ENCODE data around the gene IQSEC1.

Gene IQSEC1

DNA sequence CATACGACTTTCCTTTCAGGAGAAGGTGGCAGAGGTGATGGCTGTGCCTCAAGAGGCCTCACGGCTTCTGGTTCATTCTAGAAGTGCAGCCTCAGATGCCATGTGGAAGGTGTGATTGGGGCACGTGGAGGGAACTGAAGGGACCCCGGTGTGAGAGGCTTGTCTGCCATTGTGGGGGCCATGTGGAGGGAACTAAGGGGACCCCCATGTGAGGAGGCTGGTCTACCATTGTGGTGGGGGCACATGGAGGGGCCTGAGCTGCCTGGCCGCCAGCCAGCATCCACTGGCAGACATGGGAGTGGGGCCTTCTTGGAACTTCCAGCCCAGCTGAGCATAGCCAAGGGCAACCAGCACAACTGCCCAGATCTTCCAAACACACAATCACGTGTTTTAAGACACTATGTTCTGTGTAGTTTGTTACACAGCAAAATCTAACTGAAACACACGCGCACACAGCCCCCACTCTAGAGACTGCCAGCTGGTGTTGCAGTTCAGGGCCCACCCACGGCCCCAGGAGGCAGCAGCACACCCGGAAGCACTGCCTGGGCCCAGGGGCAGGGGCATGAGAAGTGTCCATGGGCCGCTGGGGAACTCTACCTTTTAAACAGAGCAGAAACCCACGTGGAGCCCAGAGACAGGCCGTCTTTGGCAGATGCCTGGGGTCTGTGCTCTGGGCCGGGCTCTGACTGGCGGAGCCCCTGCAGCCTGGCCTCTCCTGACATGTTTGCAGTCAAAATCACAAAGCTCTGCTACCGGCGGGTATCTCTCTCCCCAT lies 66.8 kb downstream of the IQSEC1 start:
- DNase-seq (ENCODE audit: low read depth), result no peak
- TF ChIP-seq, protein P1, sequence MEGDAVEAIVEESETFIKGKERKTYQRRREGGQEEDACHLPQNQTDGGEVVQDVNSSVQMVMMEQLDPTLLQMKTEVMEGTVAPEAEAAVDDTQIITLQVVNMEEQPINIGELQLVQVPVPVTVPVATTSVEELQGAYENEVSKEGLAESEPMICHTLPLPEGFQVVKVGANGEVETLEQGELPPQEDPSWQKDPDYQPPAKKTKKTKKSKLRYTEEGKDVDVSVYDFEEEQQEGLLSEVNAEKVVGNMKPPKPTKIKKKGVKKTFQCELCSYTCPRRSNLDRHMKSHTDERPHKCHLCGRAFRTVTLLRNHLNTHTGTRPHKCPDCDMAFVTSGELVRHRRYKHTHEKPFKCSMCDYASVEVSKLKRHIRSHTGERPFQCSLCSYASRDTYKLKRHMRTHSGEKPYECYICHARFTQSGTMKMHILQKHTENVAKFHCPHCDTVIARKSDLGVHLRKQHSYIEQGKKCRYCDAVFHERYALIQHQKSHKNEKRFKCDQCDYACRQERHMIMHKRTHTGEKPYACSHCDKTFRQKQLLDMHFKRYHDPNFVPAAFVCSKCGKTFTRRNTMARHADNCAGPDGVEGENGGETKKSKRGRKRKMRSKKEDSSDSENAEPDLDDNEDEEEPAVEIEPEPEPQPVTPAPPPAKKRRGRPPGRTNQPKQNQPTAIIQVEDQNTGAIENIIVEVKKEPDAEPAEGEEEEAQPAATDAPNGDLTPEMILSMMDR (IDR thresholded peaks at IDR 0.05; ENCODE audit: insufficient read depth, low read depth, low read length, missing control alignments), result no peak
- no peak overlapping the region for H3K4me3 ChIP-seq (ENCODE audit: low read depth, low read length)

- DNase-seq (ENCODE audit: low read depth), result no peak
- H3K4me3 ChIP-seq (ENCODE audit: low read depth, low read length), result no peak overlapping the region
- TF ChIP-seq, protein P1 (IDR thresholded peaks at IDR 0.05; ENCODE audit: insufficient read depth, low read depth, low read length, missing control alignments), result no peak
Observed at GRCh38 chr3:13005301-13005700, 67.9 kb downstream of the IQSEC1 start.

GRCh38 chr3:13004376-13004775 lies 68.9 kb downstream of the IQSEC1 start:
- DNase-seq (ENCODE audit: low read depth), result no peak
- TF ChIP-seq, protein P1 (IDR thresholded peaks at IDR 0.05; ENCODE audit: insufficient read depth, low read depth, low read length, missing control alignments), result no peak
- H3K4me3 ChIP-seq (ENCODE audit: low read depth, low read length), result no peak overlapping the region

- DNase-seq (ENCODE audit: low read depth), result no peak
- TF ChIP-seq, protein P1 (IDR thresholded peaks at IDR 0.05; ENCODE audit: insufficient read depth, low read depth, low read length, missing control alignments), result no peak
- no peak overlapping the region for H3K4me3 ChIP-seq (ENCODE audit: low read depth, low read length)
Observed at GRCh38 chr3:13003608-13004007, 69.6 kb downstream of the IQSEC1 start.

GRCh38 chr3:13002398-13003124 lies 70.7 kb downstream of the IQSEC1 start:
- peak; percentile 81 for DNase-seq (ENCODE audit: low read depth)
- TF ChIP-seq, protein P1 (IDR thresholded peaks at IDR 0.05; ENCODE audit: insufficient read depth, low read depth, low read length, missing control alignments), result no peak
- H3K4me3 ChIP-seq (ENCODE audit: low read depth, low read length), result no peak overlapping the region

- DNase-seq (ENCODE audit: low read depth), result peak; percentile 85
- H3K4me3 ChIP-seq (ENCODE audit: low read depth, low read length), result no peak overlapping the region
- TF ChIP-seq, protein P1 (IDR thresholded peaks at IDR 0.05; ENCODE audit: insufficient read depth, low read depth, low read length, missing control alignments), result no peak
Observed at GRCh38 chr3:12999147-13000140, 73.8 kb downstream of the IQSEC1 start.

All from GM12865 (cell line).